HEK293 (cell line): Measurements from ENCODE around the gene NRF1.

Experiments used
- CTCF ChIA-PET: fragments of 350-600 bp; formaldehyde crosslinking; extraction: SDS; loops from one replicate; lab custom pipeline; 2021; ENCODE audit warnings: antibody characterized with exemption; lab: Yijun Ruan, JAX
- POLR2A ChIA-PET: fragments of 300-600 bp; formaldehyde crosslinking; extraction: SDS; loops from one replicate; lab custom pipeline; 2020; ENCODE audit warnings: antibody characterized with exemption, inconsistent platforms; lab: Yijun Ruan, JAX
- H3K27ac ChIP-seq: fragments of 200-500 bp; sonication (Bioruptor generic); 2 replicates; pipeline ENCODE4 v1.5.1; 2014; ENCODE audit warnings: low read depth, low read length, control low read depth, inconsistent platforms; ENCODE audit errors: extremely low read depth
- H3K36me3 ChIP-seq, 2 experiments: fragments of 200-500 bp in 1 of 2; sonication (Bioruptor generic) in 1 of 2; 1 replicate in 1 of 2; 2 replicates in 1 of 2; pipeline ENCODE4 v1.5.1; 2014 to 2017; ENCODE audit warnings: inconsistent platforms in 2 of 2, low read length in 2 of 2; ENCODE audit not compliant: control insufficient read depth in 2 of 2, insufficient read depth in 1 of 2
- H3K4me1 ChIP-seq: fragments of 200-500 bp; sonication (Bioruptor generic); 2 replicates; pipeline ENCODE4 v1.5.1; 2014; ENCODE audit warnings: mild to moderate bottlenecking, low read length, inconsistent platforms; ENCODE audit not compliant: control insufficient read depth, insufficient read depth
- H3K4me3 ChIP-seq: 2 replicates; pipeline ENCODE4 v1.5.1; 2011; ENCODE audit warnings: low read depth, mild to moderate bottlenecking, control low read depth, low read length, moderate library complexity
- H3K9me3 ChIP-seq: fragments of 200-500 bp; sonication (Bioruptor generic); 2 replicates; pipeline ENCODE4 v1.5.1; 2014; ENCODE audit warnings: low read depth, low read length, inconsistent platforms; ENCODE audit not compliant: control insufficient read depth, insufficient read depth
- GLI2 ChIP-seq: fragments of 450-650 bp; formaldehyde crosslinking; IDR thresholded peaks from 2 replicates; pipeline ENCODE4; 2017; ENCODE audit warnings: missing biosample characterization, missing genetic modification characterization, low read depth, borderline replicate concordance
- KLF8 ChIP-seq: fragments of 450-650 bp; formaldehyde crosslinking; IDR thresholded peaks from 2 replicates; pipeline ENCODE4 v1.5.1; 2016; ENCODE audit warnings: missing biosample characterization, missing genetic modification characterization
- SP3 ChIP-seq: fragments of 450-650 bp; formaldehyde crosslinking; IDR thresholded peaks from 2 replicates; pipeline ENCODE4 v1.5.1; 2016; ENCODE audit warnings: missing biosample characterization, missing genetic modification characterization
- ZEB2 ChIP-seq: fragments of 450-650 bp; formaldehyde crosslinking; IDR thresholded peaks from 2 replicates; pipeline ENCODE4 v1.5.1; 2016; ENCODE audit warnings: missing biosample characterization, missing genetic modification characterization
- ZNF10 ChIP-seq: fragments of 450-650 bp; formaldehyde crosslinking; IDR thresholded peaks from 2 replicates; pipeline ENCODE4 v1.5.1; 2017; ENCODE audit warnings: missing biosample characterization, missing genetic modification characterization
- ZNF133 ChIP-seq: fragments of 450-650 bp; formaldehyde crosslinking; IDR thresholded peaks from 2 replicates; pipeline ENCODE4 v1.5.1; 2016; ENCODE audit warnings: missing biosample characterization, missing genetic modification characterization
- ZNF157 ChIP-seq: fragments of 450-650 bp; formaldehyde crosslinking; IDR thresholded peaks from 2 replicates; pipeline ENCODE4 v1.5.1; 2016; ENCODE audit warnings: missing biosample characterization, missing genetic modification characterization
- ZNF169 ChIP-seq: fragments of 450-650 bp; formaldehyde crosslinking; IDR thresholded peaks from 2 replicates; pipeline ENCODE4 v1.5.1; 2016; ENCODE audit warnings: missing biosample characterization, missing genetic modification characterization
- ZNF175 ChIP-seq: fragments of 450-650 bp; formaldehyde crosslinking; IDR thresholded peaks from 2 replicates; pipeline ENCODE4 v1.5.1; 2016; ENCODE audit warnings: missing biosample characterization, missing genetic modification characterization
- ZNF214 ChIP-seq: fragments of 450-650 bp; formaldehyde crosslinking; IDR thresholded peaks from 2 replicates; pipeline ENCODE4 v1.5.1; 2017; ENCODE audit warnings: missing biosample characterization, mild to moderate bottlenecking, missing genetic modification characterization, borderline replicate concordance
- ZNF514 ChIP-seq: fragments of 450-650 bp; formaldehyde crosslinking; IDR thresholded peaks from 2 replicates; pipeline ENCODE4 v1.5.1; 2016; ENCODE audit warnings: missing biosample characterization, missing genetic modification characterization
- ZNF585B ChIP-seq: fragments of 450-650 bp; formaldehyde crosslinking; IDR thresholded peaks from 2 replicates; pipeline ENCODE4 v1.5.1; 2016; ENCODE audit warnings: missing biosample characterization, missing genetic modification characterization
- ZNF596 ChIP-seq: fragments of 450-650 bp; IDR thresholded peaks from 2 replicates; pipeline ENCODE4 v1.5.0; 2018; ENCODE audit warnings: missing biosample characterization, mild to moderate bottlenecking, missing genetic modification characterization, moderate library complexity
- ZNF600 ChIP-seq: fragments of 450-650 bp; formaldehyde crosslinking; IDR thresholded peaks from 2 replicates; pipeline ENCODE4 v1.5.1; 2016; ENCODE audit warnings: missing biosample characterization, missing genetic modification characterization
- ZNF830 ChIP-seq: fragments of 450-650 bp; IDR thresholded peaks from 2 replicates; pipeline ENCODE4 v1.5.0; 2018; ENCODE audit warnings: missing biosample characterization, missing genetic modification characterization, low read depth, mild to moderate bottlenecking, moderate library complexity
- ZNF837 ChIP-seq: fragments of 450-650 bp; formaldehyde crosslinking; IDR thresholded peaks from 2 replicates; pipeline ENCODE4 v1.5.1; 2016; ENCODE audit warnings: missing biosample characterization, missing genetic modification characterization
- TF ChIP-seq, protein P1 (sequence below): fragments of 450-650 bp; formaldehyde crosslinking; IDR thresholded peaks from 2 replicates; pipeline ENCODE4 v1.5.1; 2017; ENCODE audit warnings: missing biosample characterization, mild to moderate bottlenecking, missing genetic modification characterization, moderate library complexity
- TF ChIP-seq, protein P2 (sequence below): fragments of 450-650 bp; formaldehyde crosslinking; IDR thresholded peaks from 2 replicates; pipeline ENCODE4 v1.5.1; 2016; ENCODE audit warnings: missing biosample characterization, missing genetic modification characterization
- TF ChIP-seq, protein P3 (sequence below): fragments of 450-650 bp; formaldehyde crosslinking; IDR thresholded peaks from 2 replicates; pipeline ENCODE4 v1.5.1; 2017; ENCODE audit warnings: missing biosample characterization, missing genetic modification characterization
- TF ChIP-seq, protein P4 (sequence below): fragments of 450-650 bp; formaldehyde crosslinking; IDR thresholded peaks from 2 replicates; pipeline ENCODE4 v1.5.1; 2016; ENCODE audit warnings: missing biosample characterization, missing genetic modification characterization

The NRF1 gene

DNA sequence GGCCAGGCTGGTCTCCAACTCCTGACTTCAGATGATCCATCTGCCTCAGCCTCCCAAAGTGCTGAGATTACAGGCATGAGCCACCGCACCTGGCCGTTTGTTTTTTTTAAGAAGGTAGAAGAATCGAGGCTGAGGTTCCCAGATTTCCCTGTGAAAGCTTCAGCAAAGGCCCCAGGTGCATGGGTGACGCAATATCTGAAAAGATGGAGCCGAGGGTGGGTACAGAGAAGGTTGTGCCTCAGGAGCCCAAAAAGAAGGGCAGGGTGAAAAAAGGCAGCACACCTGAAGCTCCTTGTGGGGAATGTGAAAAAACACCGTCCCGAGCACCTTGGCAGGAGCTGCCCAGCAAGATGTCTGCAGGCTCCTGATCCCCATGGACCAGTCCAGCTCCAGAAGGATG, 35.8 kb upstream of the NRF1 start:
- CTCF ChIA-PET: interaction anchor here (0.8 to 1.0 kb wide), 2 partner anchors 178 to 357 kb away, joined by 4 to 6 read pairs; no protein-coding TSS in a partner anchor
- no peak overlapping the region for H3K27ac ChIP-seq
- TF ChIP-seq SP3 (tag by site-specific recombination) (no peak), ZNF133 (tag by site-specific recombination) (no peak), ZNF157 (tag by site-specific recombination) (no peak), KLF8 (tag by site-specific recombination) (no peak), ZEB2 (tag by site-specific recombination) (no peak), ZNF830 (no peak)
- TF ChIP-seq, protein P1, sequence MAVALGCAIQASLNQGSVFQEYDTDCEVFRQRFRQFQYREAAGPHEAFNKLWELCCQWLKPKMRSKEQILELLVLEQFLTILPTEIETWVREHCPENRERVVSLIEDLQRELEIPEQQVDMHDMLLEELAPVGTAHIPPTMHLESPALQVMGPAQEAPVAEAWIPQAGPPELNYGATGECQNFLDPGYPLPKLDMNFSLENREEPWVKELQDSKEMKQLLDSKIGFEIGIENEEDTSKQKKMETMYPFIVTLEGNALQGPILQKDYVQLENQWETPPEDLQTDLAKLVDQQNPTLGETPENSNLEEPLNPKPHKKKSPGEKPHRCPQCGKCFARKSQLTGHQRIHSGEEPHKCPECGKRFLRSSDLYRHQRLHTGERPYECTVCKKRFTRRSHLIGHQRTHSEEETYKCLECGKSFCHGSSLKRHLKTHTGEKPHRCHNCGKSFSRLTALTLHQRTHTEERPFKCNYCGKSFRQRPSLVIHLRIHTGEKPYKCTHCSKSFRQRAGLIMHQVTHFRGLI (tag by site-specific recombination): no peak
- TF ChIP-seq, protein P2, sequence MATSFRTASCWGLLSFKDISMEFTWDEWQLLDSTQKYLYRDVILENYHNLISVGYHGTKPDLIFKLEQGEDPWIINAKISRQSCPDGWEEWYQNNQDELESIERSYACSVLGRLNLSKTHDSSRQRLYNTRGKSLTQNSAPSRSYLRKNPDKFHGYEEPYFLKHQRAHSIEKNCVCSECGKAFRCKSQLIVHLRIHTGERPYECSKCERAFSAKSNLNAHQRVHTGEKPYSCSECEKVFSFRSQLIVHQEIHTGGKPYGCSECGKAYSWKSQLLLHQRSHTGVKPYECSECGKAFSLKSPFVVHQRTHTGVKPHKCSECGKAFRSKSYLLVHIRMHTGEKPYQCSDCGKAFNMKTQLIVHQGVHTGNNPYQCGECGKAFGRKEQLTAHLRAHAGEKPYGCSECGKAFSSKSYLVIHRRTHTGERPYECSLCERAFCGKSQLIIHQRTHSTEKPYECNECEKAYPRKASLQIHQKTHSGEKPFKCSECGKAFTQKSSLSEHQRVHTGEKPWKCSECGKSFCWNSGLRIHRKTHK: no peak
- TF ChIP-seq, protein P3, sequence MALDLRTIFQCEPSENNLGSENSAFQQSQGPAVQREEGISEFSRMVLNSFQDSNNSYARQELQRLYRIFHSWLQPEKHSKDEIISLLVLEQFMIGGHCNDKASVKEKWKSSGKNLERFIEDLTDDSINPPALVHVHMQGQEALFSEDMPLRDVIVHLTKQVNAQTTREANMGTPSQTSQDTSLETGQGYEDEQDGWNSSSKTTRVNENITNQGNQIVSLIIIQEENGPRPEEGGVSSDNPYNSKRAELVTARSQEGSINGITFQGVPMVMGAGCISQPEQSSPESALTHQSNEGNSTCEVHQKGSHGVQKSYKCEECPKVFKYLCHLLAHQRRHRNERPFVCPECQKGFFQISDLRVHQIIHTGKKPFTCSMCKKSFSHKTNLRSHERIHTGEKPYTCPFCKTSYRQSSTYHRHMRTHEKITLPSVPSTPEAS (tag by site-specific recombination): no peak
- TF ChIP-seq, all 188 proteins: peak for 0
- no peak overlapping the region for H3K4me3 ChIP-seq
- H3K4me1 ChIP-seq: no peaks in the 10 kb centered on the region
- POLR2A ChIA-PET: no interaction called here
- H3K9me3 ChIP-seq: no peaks in the 10 kb centered on the region
- H3K36me3 ChIP-seq: no peaks in the 10 kb centered on the region

DNA sequence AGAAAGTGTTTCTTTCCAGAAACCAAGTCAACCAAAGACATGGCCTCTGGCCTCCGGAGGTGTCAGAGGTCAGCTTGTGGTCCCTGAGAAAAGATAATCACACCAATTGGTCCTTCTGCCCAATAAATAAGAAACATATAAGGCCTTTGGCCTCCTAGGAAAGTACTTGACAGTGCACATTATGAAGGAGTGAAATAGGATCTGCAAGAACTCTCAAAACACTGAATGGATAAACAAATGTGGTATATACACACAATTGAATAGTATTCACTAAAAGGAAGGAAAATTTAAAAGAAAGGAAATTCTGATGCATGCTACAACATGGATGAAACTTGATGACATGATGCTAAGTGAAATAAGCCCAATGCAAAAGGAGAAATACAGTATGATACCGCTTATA, 35.4 kb upstream of the NRF1 start:
- POLR2A ChIA-PET: no interaction called here
- H3K27ac ChIP-seq: no peak overlapping the region
- H3K4me1 ChIP-seq: no peaks in the 10 kb centered on the region
- no peaks in the 10 kb centered on the region for H3K36me3 ChIP-seq
- TF ChIP-seq ZNF585B: no peak
- TF ChIP-seq ZNF600 (tag by site-specific recombination): no peak
- TF ChIP-seq ZNF514 (tag by site-specific recombination): no peak
- TF ChIP-seq ZNF837 (tag by site-specific recombination): no peak
- no peak for TF ChIP-seq ZNF169 (tag by site-specific recombination)
- TF ChIP-seq SP3 (tag by site-specific recombination): no peak
- no peak for TF ChIP-seq ZNF10 (tag by site-specific recombination)
- TF ChIP-seq, protein P4, sequence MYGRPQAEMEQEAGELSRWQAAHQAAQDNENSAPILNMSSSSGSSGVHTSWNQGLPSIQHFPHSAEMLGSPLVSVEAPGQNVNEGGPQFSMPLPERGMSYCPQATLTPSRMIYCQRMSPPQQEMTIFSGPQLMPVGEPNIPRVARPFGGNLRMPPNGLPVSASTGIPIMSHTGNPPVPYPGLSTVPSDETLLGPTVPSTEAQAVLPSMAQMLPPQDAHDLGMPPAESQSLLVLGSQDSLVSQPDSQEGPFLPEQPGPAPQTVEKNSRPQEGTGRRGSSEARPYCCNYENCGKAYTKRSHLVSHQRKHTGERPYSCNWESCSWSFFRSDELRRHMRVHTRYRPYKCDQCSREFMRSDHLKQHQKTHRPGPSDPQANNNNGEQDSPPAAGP: no peak
- TF ChIP-seq GLI2 (tag by site-specific recombination): no peak
- no peak for TF ChIP-seq ZNF596 (tag by site-specific recombination)
- no peak for TF ChIP-seq ZNF175
- TF ChIP-seq ZNF214 (tag by site-specific recombination): no peak
- no peak overlapping the region for H3K4me3 ChIP-seq
- H3K9me3 ChIP-seq: no peaks in the 10 kb centered on the region
- CTCF ChIA-PET: interaction anchor here (0.8 to 1.0 kb wide), 2 partner anchors 178 to 358 kb away, joined by 4 to 6 read pairs; no protein-coding TSS in a partner anchor
